CD4-positive, alpha-beta T cell (primary cell): Measurements from ENCODE around the gene CHRNA9. TPM values are rescaled to one million over a fixed set of nuclear protein-coding genes. Genes with fewer than 3 reads are reported as not detected.

Experiments
- ATAC-seq: fragments of 200-7000 bp; cut with Tn5 transposase; one replicate; pipeline ENCODE4 v1.10.0; 2022; ENCODE audit warnings: mild to moderate bottlenecking; ENCODE audit not compliant: poor library complexity
- CTCF ChIA-PET: fragments of 350-600 bp; sonication (Branson Sonifier 250); formaldehyde crosslinking; loops from one replicate; lab custom pipeline; 2021; ENCODE audit warnings: antibody characterized with exemption, inconsistent platforms; lab: Charles Lee
- POLR2A ChIA-PET: fragments of 350-600 bp; sonication (Branson Sonifier 250); formaldehyde crosslinking; loops from one replicate; lab custom pipeline; 2021; ENCODE audit warnings: antibody characterized with exemption, inconsistent platforms; lab: Charles Lee
- DNase-seq, 14 experiments: peaks; one replicate each; pipeline ENCODE4 v3.0.0-alpha.2; 2013 to 2020; ENCODE audit warnings: mixed read lengths in 2 of 14
- H3K27ac ChIP-seq, 2 donors: one replicate each; pipeline versions ENCODE4 v1.5.1 to v1.7.0; 2013; ENCODE audit warnings: low read length in 2 of 2, low read depth in 1 of 2, mild to moderate bottlenecking in 1 of 2
- H3K27me3 ChIP-seq, 2 experiments: 1 replicate in 1 of 2; 2 replicates in 1 of 2; pipeline versions ENCODE4 v1.6.1 to v1.7.0; 2013; ENCODE audit warnings: low read length in 2 of 2, control low read depth in 1 of 2, mild to moderate bottlenecking in 1 of 2, moderate library complexity in 1 of 2; ENCODE audit not compliant: insufficient read depth in 2 of 2, control insufficient read depth in 1 of 2
- H3K36me3 ChIP-seq: one replicate; pipeline ENCODE4 v1.6.1; 2013; ENCODE audit warnings: low read length, control low read depth; ENCODE audit not compliant: insufficient read depth
- H3K4me1 ChIP-seq: one replicate; pipeline ENCODE4 v1.6.1; 2013; ENCODE audit warnings: low read length, control low read depth; ENCODE audit not compliant: insufficient read depth
- H3K4me3 ChIP-seq: one replicate; pipeline ENCODE4 v1.5.1; 2013; ENCODE audit warnings: mild to moderate bottlenecking, low read length, moderate library complexity
- H3K9me3 ChIP-seq, 2 experiments: 1 replicate in 1 of 2; 2 replicates in 1 of 2; pipeline versions ENCODE4 v1.6.1 to v1.7.0; 2013; ENCODE audit warnings: low read length in 2 of 2, mild to moderate bottlenecking in 2 of 2, control low read depth in 1 of 2, moderate library complexity in 1 of 2; ENCODE audit not compliant: control insufficient read depth in 1 of 2, insufficient read depth in 1 of 2
- H3K27ac Mint-ChIP-seq: one replicate; pipeline ENCODE4 v1.8.0; 2020; ENCODE audit warnings: mixed read lengths
- H3K27me3 Mint-ChIP-seq: one replicate; pipeline ENCODE4 v1.8.0; 2021; ENCODE audit warnings: mixed read lengths
- H3K36me3 Mint-ChIP-seq: one replicate; pipeline ENCODE4 v1.8.0; 2021; ENCODE audit warnings: low read depth, mixed read lengths
- H3K4me1 Mint-ChIP-seq: one replicate; pipeline ENCODE4 v1.8.0; 2021; ENCODE audit warnings: low read depth, mixed read lengths
- H3K4me3 Mint-ChIP-seq: one replicate; pipeline ENCODE4 v1.8.0; 2020; ENCODE audit warnings: mild to moderate bottlenecking, mixed read lengths
- H3K9me3 Mint-ChIP-seq: one replicate; pipeline ENCODE4 v1.8.0; 2020; ENCODE audit warnings: mixed read lengths
- CTCF ChIP-seq: fragments of 200-600 bp; IDR thresholded peaks from one replicate; pipeline ENCODE4 v1.8.0; 2022; ENCODE audit warnings: antibody characterized with exemption, mild to moderate bottlenecking
- intact Hi-C, 2 experiments: fragments of 100-400 bp; cut with DNase I in 1 of 2; cut with micrococcal nuclease in 1 of 2; formaldehyde crosslinking; loops; one replicate each; pipeline versions ENCODE4 v1.15.1 to v1.9.0; 2023 to 2025; cut with DNase I, micrococcal nuclease
- total RNA-seq, 174 experiments: library from RNA in 2 of 174; stranded (reverse) in 2 of 174; gene quantifications; one replicate each; pipeline ENCODE4 v1.2.3 and lab custom pipeline; 2021 to 2026

Gene CHRNA9
- total RNA-seq, 2 experiments from 2014 or later = not detected

- DNase-seq (no peak), ATAC-seq (no peak)
- TF ChIP-seq CTCF = no peak
- no peak overlapping the region for H3K27ac Mint-ChIP-seq
- intact Hi-C loops = no loop called here
- H3K4me1 Mint-ChIP-seq = no peaks in the 10 kb centered on the region
- no peaks in the 10 kb centered on the region for H3K36me3 Mint-ChIP-seq
- Histone ChIP-seq H3K4me1 (no peaks in the 10 kb centered on the region), H3K4me3 (no peak overlapping the region), H3K9me3 (no peaks in the 10 kb centered on the region), H3K27ac (no peak overlapping the region), H3K36me3 (no peaks in the 10 kb centered on the region), H3K27me3 (no peaks in the 10 kb centered on the region)
- no peak overlapping the region for H3K4me3 Mint-ChIP-seq
- ChIA-PET CTCF (interaction anchor here (0.6 kb wide), 1 partner anchor 229 kb away, joined by 4 read pairs; no protein-coding TSS in a partner anchor), POLR2A (no interaction called here)
- no peaks in the 10 kb centered on the region for H3K9me3 Mint-ChIP-seq
- no peaks in the 10 kb centered on the region for H3K27me3 Mint-ChIP-seq
Measured at GRCh38 chr4:40378619-40379018, 43.5 kb downstream of the CHRNA9 start.

GRCh38 chr4:40379248-40379647, 44.1 kb downstream of the CHRNA9 start:
- no peak overlapping the region for H3K4me3 ChIP-seq
- Mint-ChIP-seq H3K4me1 (no peaks in the 10 kb centered on the region), H3K9me3 (no peaks in the 10 kb centered on the region), H3K36me3 (no peaks in the 10 kb centered on the region), H3K4me3 (no peak overlapping the region), H3K27me3 (no peaks in the 10 kb centered on the region), H3K27ac (no peak overlapping the region)
- no peak for DNase-seq
- ChIA-PET POLR2A (no interaction called here), CTCF (no interaction called here)
- no peaks in the 10 kb centered on the region for H3K27me3 ChIP-seq
- no peak for TF ChIP-seq CTCF
- H3K4me1 ChIP-seq = no peaks in the 10 kb centered on the region
- H3K27ac ChIP-seq = no peak overlapping the region
- no peaks in the 10 kb centered on the region for H3K36me3 ChIP-seq
- no peak for ATAC-seq
- H3K9me3 ChIP-seq = no peaks in the 10 kb centered on the region
- intact Hi-C loops = no loop called here

- Mint-ChIP-seq H3K4me1 (no peaks in the 10 kb centered on the region), H3K9me3 (no peaks in the 10 kb centered on the region), H3K4me3 (no peak overlapping the region), H3K27me3 (no peaks in the 10 kb centered on the region), H3K27ac (no peak overlapping the region), H3K36me3 (no peaks in the 10 kb centered on the region)
- Histone ChIP-seq H3K27ac (no peak overlapping the region), H3K27me3 (no peaks in the 10 kb centered on the region), H3K9me3 (no peaks in the 10 kb centered on the region), H3K4me1 (no peaks in the 10 kb centered on the region), H3K36me3 (no peaks in the 10 kb centered on the region), H3K4me3 (no peak overlapping the region)
- no peak for TF ChIP-seq CTCF
- DNase-seq (no peak), ATAC-seq (no peak)
- POLR2A ChIA-PET = no interaction called here
- intact Hi-C loops = no loop called here
- CTCF ChIA-PET = no interaction called here
Measured at GRCh38 chr4:40380647-40381046, 45.5 kb downstream of the CHRNA9 start.
